ENCODE measurements around the gene ABTB1. TPM values are rescaled to one million over a fixed set of nuclear protein-coding genes. Genes with fewer than 3 reads are reported as not detected.
"Not testable (repeated sequence)": the region's sequence is repeated elsewhere in the genome, so short reads cannot be mapped to it uniquely, and the experiment has no call there.

Gene ABTB1
- total RNA-seq, 1 donor from 2014 or later: 61.7 TPM

GRCh38 chr3:127680798-127681221 is 8.1 kb downstream of the ABTB1 start:
- Histone ChIP-seq H3K4me3 (no peak overlapping the region), H3K4me1 (no peaks in the 10 kb centered on the region), H3K9me3 (no peaks in the 10 kb centered on the region), H3K27me3 (no peaks in the 10 kb centered on the region), H3K27ac (no peak overlapping the region), H3K36me3 (peaks cover 34 to 49% of the 10 kb centered on the region in 2 donors)
- peak in 1 of 2 donors; percentile 59 for DNase-seq (ENCODE audit: low spot score in 2 of 2)
- TF ChIP-seq, protein P1, sequence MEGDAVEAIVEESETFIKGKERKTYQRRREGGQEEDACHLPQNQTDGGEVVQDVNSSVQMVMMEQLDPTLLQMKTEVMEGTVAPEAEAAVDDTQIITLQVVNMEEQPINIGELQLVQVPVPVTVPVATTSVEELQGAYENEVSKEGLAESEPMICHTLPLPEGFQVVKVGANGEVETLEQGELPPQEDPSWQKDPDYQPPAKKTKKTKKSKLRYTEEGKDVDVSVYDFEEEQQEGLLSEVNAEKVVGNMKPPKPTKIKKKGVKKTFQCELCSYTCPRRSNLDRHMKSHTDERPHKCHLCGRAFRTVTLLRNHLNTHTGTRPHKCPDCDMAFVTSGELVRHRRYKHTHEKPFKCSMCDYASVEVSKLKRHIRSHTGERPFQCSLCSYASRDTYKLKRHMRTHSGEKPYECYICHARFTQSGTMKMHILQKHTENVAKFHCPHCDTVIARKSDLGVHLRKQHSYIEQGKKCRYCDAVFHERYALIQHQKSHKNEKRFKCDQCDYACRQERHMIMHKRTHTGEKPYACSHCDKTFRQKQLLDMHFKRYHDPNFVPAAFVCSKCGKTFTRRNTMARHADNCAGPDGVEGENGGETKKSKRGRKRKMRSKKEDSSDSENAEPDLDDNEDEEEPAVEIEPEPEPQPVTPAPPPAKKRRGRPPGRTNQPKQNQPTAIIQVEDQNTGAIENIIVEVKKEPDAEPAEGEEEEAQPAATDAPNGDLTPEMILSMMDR (IDR thresholded peaks at IDR 0.05): no peak
- intact Hi-C loops (cut with DNase I): no loop called here

DNA sequence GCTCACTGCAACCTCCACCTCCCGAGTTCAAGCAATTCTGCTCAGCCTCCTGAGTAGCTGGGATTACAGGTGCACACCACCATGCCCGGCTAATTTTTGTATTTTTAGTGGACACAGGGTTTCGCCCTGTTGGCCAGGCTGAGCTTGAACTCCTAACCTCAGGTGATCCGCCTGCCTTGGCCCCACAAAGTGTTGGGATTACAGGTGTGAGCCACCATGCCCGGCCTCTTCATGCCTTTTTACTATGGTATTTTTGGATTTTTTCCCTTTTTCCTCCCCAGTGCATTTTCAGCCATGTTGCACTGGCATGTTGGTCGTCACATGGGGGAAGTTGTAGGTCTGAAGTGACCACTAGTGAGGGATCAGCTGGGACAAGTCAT is 9.4 kb downstream of the ABTB1 start:
- DNase-seq (ENCODE audit: low spot score in 2 of 2); H3K27me3 ChIP-seq; H3K9me3 ChIP-seq; H3K4me1 ChIP-seq; H3K27ac ChIP-seq; H3K4me3 ChIP-seq; intact Hi-C loops (cut with DNase I): not testable (repeated sequence)
- H3K36me3 ChIP-seq: peaks cover 20 to 36% of the 10 kb centered on the region in 2 donors

GRCh38 chr3:127682561-127682960 is 9.8 kb downstream of the ABTB1 start:
- intact Hi-C loops (cut with DNase I): no loop called here

GRCh38 chr3:127684871-127685707 is 12.3 kb downstream of the ABTB1 start:
- Histone ChIP-seq H3K4me1 (peaks cover 18 to 22% of the 10 kb centered on the region in 2 donors), H3K27me3 (no peaks in the 10 kb centered on the region), H3K27ac (no peak overlapping the region), H3K9me3 (no peaks in the 10 kb centered on the region), H3K4me3 (no peak overlapping the region), H3K36me3 (peaks cover 4 to 9% of the 10 kb centered on the region in 2 donors)
- intact Hi-C loops (cut with DNase I): no loop called here
- TF ChIP-seq, protein P1 (IDR thresholded peaks at IDR 0.05): no peak
- DNase-seq (ENCODE audit: low spot score in 2 of 2): peak in 1 of 2 donors; percentile 56

More at GRCh38 chr3:127682561-127682960, 9.8 kb downstream of the ABTB1 start:
- DNase-seq (ENCODE audit: low spot score in 2 of 2): peak in 1 of 2 donors; percentile 50
- H3K9me3 ChIP-seq: no peaks in the 10 kb centered on the region
- H3K4me1 ChIP-seq: no peaks in the 10 kb centered on the region
- peaks cover 16 to 32% of the 10 kb centered on the region in 2 donors for H3K36me3 ChIP-seq
- H3K27ac ChIP-seq: no peak overlapping the region
- TF ChIP-seq, protein P1 (IDR thresholded peaks at IDR 0.05): no peak
- no peak overlapping the region for H3K4me3 ChIP-seq
- H3K27me3 ChIP-seq: no peaks in the 10 kb centered on the region

- H3K4me3 ChIP-seq: no peak overlapping the region
- H3K36me3 ChIP-seq: peaks cover 0 to under 1% of the 10 kb centered on the region in 2 donors
- DNase-seq (ENCODE audit: low spot score in 2 of 2): no peak
- H3K27me3 ChIP-seq: no peaks in the 10 kb centered on the region
- TF ChIP-seq, protein P1 (IDR thresholded peaks at IDR 0.05): no peak
- peaks cover 26 to 30% of the 10 kb centered on the region in 2 donors for H3K4me1 ChIP-seq
- H3K27ac ChIP-seq: no peak overlapping the region
- intact Hi-C loops (cut with DNase I): no loop called here
- no peaks in the 10 kb centered on the region for H3K9me3 ChIP-seq
Observed at GRCh38 chr3:127685708-127686511, 13.2 kb downstream of the ABTB1 start.

DNA sequence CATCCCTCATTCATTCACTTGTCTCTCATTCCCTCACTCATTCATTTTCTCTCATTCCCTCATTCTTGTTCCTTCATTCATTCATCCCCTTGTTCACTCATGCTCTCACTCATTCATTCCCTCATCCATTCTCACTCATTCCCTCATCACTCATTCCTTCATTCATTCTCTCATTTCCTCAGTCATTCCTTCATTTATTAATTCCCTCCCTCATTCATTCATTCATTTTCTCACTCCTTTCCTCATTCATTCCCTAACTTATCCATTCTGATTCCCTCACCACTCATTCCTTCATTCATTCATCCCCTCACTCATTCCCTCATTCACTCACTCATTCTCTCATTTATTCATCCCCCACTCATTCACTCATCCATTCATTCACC is 13.8 kb downstream of the ABTB1 start:
- H3K36me3 ChIP-seq: no peaks in the 10 kb centered on the region
- H3K27ac ChIP-seq: no peak overlapping the region
- no peaks in the 10 kb centered on the region for H3K9me3 ChIP-seq
- peaks cover 29 to 32% of the 10 kb centered on the region in 2 donors for H3K4me1 ChIP-seq
- intact Hi-C loops (cut with DNase I): no loop called here
- DNase-seq (ENCODE audit: low spot score in 2 of 2): no peak
- TF ChIP-seq, protein P1 (IDR thresholded peaks at IDR 0.05): no peak
- no peak overlapping the region for H3K4me3 ChIP-seq
- no peaks in the 10 kb centered on the region for H3K27me3 ChIP-seq
